GM12878 (cell line): ENCODE data around the gene MUC12. TPM values are rescaled to one million over a fixed set of nuclear protein-coding genes. Genes with fewer than 3 reads are reported as not detected.
"Not testable (repeated sequence)": the region's sequence is repeated elsewhere in the genome, so short reads cannot be mapped to it uniquely, and the experiment has no call there.

ENCODE experiments used
- ATAC-seq: fragments of 200-7000 bp; cut with Tn5 transposase; 3 replicates; pipeline ENCODE4 v1.9.1; 2020; ENCODE audit warnings: mild to moderate bottlenecking, moderate library complexity
- BruUV-seq: library from RNA; stranded (reverse); fragments of 400-500 nt; replicated peaks from 2 replicates; lab custom pipeline; 2021; lab: Mats Ljungman, UMichigan
- CTCF ChIA-PET: fragments of 300-600 bp; sonication (Branson Sonifier 250); formaldehyde crosslinking; extraction: SDS; loops from one replicate; lab custom pipeline; 2021; ENCODE audit warnings: inconsistent platforms; lab: Yijun Ruan, JAX
- POLR2A ChIA-PET: fragments of 350-600 bp; formaldehyde crosslinking; extraction: SDS; loops from one replicate; lab custom pipeline; 2021; ENCODE audit warnings: inconsistent platforms; lab: Charles Lee
- RAD21 ChIA-PET: fragments of 300-600 bp; sonication (Branson Sonifier 250); formaldehyde crosslinking; loops from one replicate; lab custom pipeline; 2023; ENCODE audit warnings: antibody characterized with exemption; ENCODE audit not compliant: unreplicated experiment; lab: Charles Lee
- SMC1A ChIA-PET: fragments of 300-600 bp; sonication (Branson Sonifier 250); formaldehyde crosslinking; loops from one replicate; lab custom pipeline; 2023; ENCODE audit not compliant: unreplicated experiment, uncharacterized antibody; lab: Charles Lee
- DNase-seq: peaks from one replicate; pipeline ENCODE4 v3.0.0-alpha.2; 2011; ENCODE audit warnings: low read depth, low spot score
- FAIRE-seq: peaks from 3 replicates; lab custom pipeline; 2011; peaks lifted over from hg19 to GRCh38; lab: Jason Lieb, UNC
- H2AFZ ChIP-seq: 2 replicates; pipeline ENCODE4 v1.6.0; 2011; ENCODE audit warnings: low read depth, low read length, control low read depth; ENCODE audit not compliant: control insufficient read depth
- H3K27ac ChIP-seq: 2 replicates; pipeline ENCODE4 v1.5.1; 2011; ENCODE audit warnings: control low read depth; ENCODE audit not compliant: control insufficient read depth, insufficient read depth
- H3K27me3 ChIP-seq, 2 experiments: replicated peaks in 1 of 2; 2 replicates each; pipeline versions ENCODE4 v1.6.0 to v1.6.1; 2011; ENCODE audit warnings: low read length in 1 of 2; ENCODE audit not compliant: control insufficient read depth in 2 of 2, insufficient read depth in 2 of 2
- H3K36me3 ChIP-seq, 2 experiments: 2 replicates each; pipeline ENCODE4 v1.5.1; 2011; ENCODE audit warnings: low read length in 1 of 2; ENCODE audit not compliant: control insufficient read depth in 2 of 2, insufficient read depth in 2 of 2
- H3K4me1 ChIP-seq: 2 replicates; pipeline ENCODE4 v1.6.1; 2011; ENCODE audit warnings: mild to moderate bottlenecking, low read length, moderate library complexity, mixed read lengths; ENCODE audit not compliant: control insufficient read depth, insufficient read depth
- H3K4me2 ChIP-seq: 2 replicates; pipeline ENCODE4 v1.6.0; 2011; ENCODE audit warnings: control low read depth; ENCODE audit not compliant: control insufficient read depth, insufficient read depth
- H3K4me3 ChIP-seq: fragments of 200-600 bp; sonication (generic); 2 replicates; pipeline ENCODE4 v1.5.1; 2016
- H3K79me2 ChIP-seq: 2 replicates; pipeline ENCODE4 v1.6.0; 2011; ENCODE audit warnings: low read length; ENCODE audit not compliant: control insufficient read depth, insufficient read depth
- H3K9ac ChIP-seq: 2 replicates; pipeline ENCODE4 v1.8.0; 2011; ENCODE audit warnings: low read length, control low read depth, mixed read lengths; ENCODE audit not compliant: control insufficient read depth, insufficient read depth
- H3K9me3 ChIP-seq: replicated peaks from 3 replicates; pipeline ENCODE4 v1.5.1; 2011; ENCODE audit warnings: mild to moderate bottlenecking, low read length; ENCODE audit not compliant: control insufficient read depth, insufficient read depth
- H4K20me1 ChIP-seq: 2 replicates; pipeline ENCODE4 v1.6.0; 2011; ENCODE audit not compliant: control insufficient read depth, insufficient read depth
- ATF3 ChIP-seq: IDR thresholded peaks from 2 replicates; pipeline ENCODE4 v1.6.1; 2011; ENCODE audit warnings: low read depth, mild to moderate bottlenecking, low read length, moderate library complexity, borderline replicate concordance; ENCODE audit errors: extremely low read depth
- WGBS: methylation state at CpG from one replicate; pipeline ENCODE4 v1.1.6; 2016; ENCODE audit warnings: low lambda C conversion rate; ENCODE audit not compliant: insufficient replicate concordance, insufficient coverage; ENCODE audit errors: missing lambda C conversion rate; 5-methylcytosine and 5-hydroxymethylcytosine counted together
- in situ Hi-C: fragments of 300-500 bp; cut with MboI; formaldehyde crosslinking; loops from 9 replicates; pipeline ENCODE4 v1.14.3; 2018; ENCODE audit warnings: mixed read lengths
- intact Hi-C: fragments of 100-400 bp; cut with micrococcal nuclease; formaldehyde crosslinking; loops from one replicate; pipeline ENCODE4 v1.14.2; 2022; ENCODE audit not compliant: unreplicated experiment
- polyA plus RNA-seq, 11 experiments: library from polyadenylated mRNA; depleted of rRNA in 4 of 11; unstranded in 6 of 11; stranded (reverse) in 5 of 11; fragments of >200 nt; fragmentation: Nextera tagmentation in 4 of 11; fragmentation: Illumina TruSeq in 1 of 11; extraction: Ambion mirVana in 4 of 11; extraction: Trizol in 1 of 11; gene quantifications; 1 replicate in 1 of 11; 2 replicates in 10 of 11; pipeline versions ENCODE4 v1.2.1 to v1.2.3, GENCODE V29; 2011 to 2016; ENCODE audit warnings: inconsistent platforms in 2 of 11, missing spikeins in 2 of 11, low read depth in 1 of 11
- total RNA-seq, 4 experiments: library from RNA; depleted of rRNA in 3 of 4; stranded (reverse); fragments of >200 nt in 3 of 4; fragmentation: Illumina TruSeq in 1 of 4; extraction: Trizol in 1 of 4; gene quantifications; 2 replicates each; pipeline versions ENCODE4 v1.2.1 to v1.2.3, GENCODE V29; 2013 to 2021

Gene MUC12
- total and polyA plus RNA-seq, 10 of the 15 experiments (the other 5 are each of a cell fraction or from before 2014, with no cell fraction given) = 1.7 to 4.5 (median 2.6) TPM

- TF ChIP-seq ATF3 = no peak
- TF ChIP-seq, all 136 proteins: peak for 0
Measured at GRCh38 chr7:100983451-100984187, 14.3 kb downstream of the MUC12 start (continued).

GRCh38 chr7:100984241-100984918 is 15.0 kb downstream of the MUC12 start:
- RAD21 ChIA-PET, H3K4me2 ChIP-seq, CTCF ChIA-PET, BruUV-seq, H2AFZ ChIP-seq, H3K36me3 ChIP-seq, intact Hi-C loops, SMC1A ChIA-PET, H3K9me3 ChIP-seq, H3K27ac ChIP-seq, H4K20me1 ChIP-seq, H3K27me3 ChIP-seq, H3K79me2 ChIP-seq, DNase-seq, FAIRE-seq, in situ Hi-C loops, H3K4me1 ChIP-seq, ATAC-seq, POLR2A ChIA-PET, H3K4me3 ChIP-seq, H3K9ac ChIP-seq: not testable (repeated sequence)
- 40% methylated on average over 13 of the region's 14 CpGs for WGBS

GRCh38 chr7:100985033-100985797 is 15.8 kb downstream of the MUC12 start:
- DNase-seq, H3K36me3 ChIP-seq, H4K20me1 ChIP-seq, H3K4me3 ChIP-seq, FAIRE-seq, POLR2A ChIA-PET, H3K9me3 ChIP-seq, in situ Hi-C loops, ATAC-seq, H3K4me1 ChIP-seq, SMC1A ChIA-PET, H2AFZ ChIP-seq, RAD21 ChIA-PET, H3K79me2 ChIP-seq, BruUV-seq, H3K27ac ChIP-seq, CTCF ChIA-PET, intact Hi-C loops, H3K27me3 ChIP-seq, H3K9ac ChIP-seq, H3K4me2 ChIP-seq: not testable (repeated sequence)
- 33% methylated on average over 4 of the region's 4 CpGs for WGBS
